Mesenchymal stem cell (in vitro differentiated cells and primary cell): ENCODE data around the gene TLX1.

Experiments
- DNase-seq: peaks from one replicate; pipeline ENCODE4 v3.0.0-alpha.2; 2013
- H2AFZ ChIP-seq: one replicate; pipeline ENCODE4 v1.6.1; 2013; ENCODE audit warnings: low read depth, mild to moderate bottlenecking, control low read depth, inconsistent platforms, low read length, moderate library complexity
- H2AK5ac ChIP-seq: 2 replicates; pipeline ENCODE4 v1.6.1; 2013; ENCODE audit warnings: low read length, moderate library complexity, mild to moderate bottlenecking, inconsistent platforms; ENCODE audit not compliant: severe bottlenecking
- H2BK120ac ChIP-seq: one replicate; pipeline ENCODE4 v1.6.1; 2013; ENCODE audit warnings: low read depth, mild to moderate bottlenecking, inconsistent platforms, low read length, moderate library complexity
- H2BK12ac ChIP-seq, 2 experiments: one replicate each; pipeline ENCODE4 v1.6.1; 2013; ENCODE audit warnings: inconsistent platforms in 2 of 2, low read length in 2 of 2, mild to moderate bottlenecking in 2 of 2, moderate library complexity in 2 of 2, control low read depth in 1 of 2
- H2BK15ac ChIP-seq: one replicate; pipeline ENCODE4 v1.6.1; 2013; ENCODE audit warnings: mild to moderate bottlenecking, low read depth, inconsistent platforms; ENCODE audit not compliant: poor library complexity, severe bottlenecking
- H2BK5ac ChIP-seq: 2 replicates; pipeline ENCODE4 v1.6.1; 2013; ENCODE audit warnings: low read depth, mild to moderate bottlenecking, low read length, control low read depth, inconsistent platforms; ENCODE audit not compliant: poor library complexity, severe bottlenecking
- H3K14ac ChIP-seq, 2 experiments: one replicate each; pipeline ENCODE4 v1.6.1; 2013; ENCODE audit warnings: inconsistent platforms in 2 of 2, low read length in 2 of 2, control low read depth in 1 of 2, mild to moderate bottlenecking in 1 of 2, moderate library complexity in 1 of 2
- H3K18ac ChIP-seq, 2 experiments: one replicate each; pipeline ENCODE4 v1.6.1; 2013; ENCODE audit warnings: inconsistent platforms in 2 of 2, low read length in 2 of 2, control low read depth in 1 of 2, low read depth in 1 of 2, mild to moderate bottlenecking in 1 of 2
- H3K23ac ChIP-seq, 2 experiments: one replicate each; pipeline ENCODE4 v1.6.1; 2013; ENCODE audit warnings: inconsistent platforms in 2 of 2, low read length in 2 of 2, mild to moderate bottlenecking in 2 of 2, moderate library complexity in 2 of 2, control low read depth in 1 of 2
- H3K27ac ChIP-seq: 2 replicates; pipeline ENCODE4 v1.5.1; 2013; ENCODE audit warnings: mild to moderate bottlenecking, moderate library complexity, low read length, control low read depth, inconsistent platforms; ENCODE audit not compliant: poor library complexity, severe bottlenecking
- H3K27me3 ChIP-seq, 2 experiments: 2 replicates each; pipeline versions ENCODE4 v1.6.1 to v1.7.0; 2013; ENCODE audit warnings: low read length in 2 of 2, mild to moderate bottlenecking in 2 of 2, moderate library complexity in 2 of 2, control low read depth in 1 of 2, inconsistent platforms in 1 of 2; ENCODE audit not compliant: control insufficient read depth in 1 of 2, insufficient read depth in 1 of 2
- H3K36me3 ChIP-seq, 2 experiments: 2 replicates each; pipeline versions ENCODE4 v1.6.1 to v1.7.0; 2013; ENCODE audit warnings: low read length in 2 of 2, control low read depth in 1 of 2, inconsistent platforms in 1 of 2, low read depth in 1 of 2, mild to moderate bottlenecking in 1 of 2; ENCODE audit not compliant: insufficient read depth in 2 of 2, control insufficient read depth in 1 of 2
- H3K4ac ChIP-seq, 2 experiments: one replicate each; pipeline ENCODE4 v1.6.1; 2013; ENCODE audit warnings: inconsistent platforms in 2 of 2, low read length in 2 of 2, mild to moderate bottlenecking in 2 of 2, moderate library complexity in 2 of 2, control low read depth in 1 of 2, low read depth in 1 of 2
- H3K4me1 ChIP-seq: 2 replicates; pipeline ENCODE4 v1.6.1; 2013; ENCODE audit warnings: low read depth, low read length, control low read depth; ENCODE audit not compliant: control insufficient read depth, insufficient read depth
- H3K4me2 ChIP-seq: 2 replicates; pipeline ENCODE4 v1.6.1; 2013; ENCODE audit warnings: low read length, mild to moderate bottlenecking, inconsistent platforms; ENCODE audit not compliant: poor library complexity, severe bottlenecking
- H3K4me3 ChIP-seq, 2 experiments: 2 replicates each; pipeline versions ENCODE4 v1.5.1 to v1.7.0; 2013; ENCODE audit warnings: low read length in 2 of 2, mild to moderate bottlenecking in 2 of 2, control low read depth in 1 of 2, low read depth in 1 of 2; ENCODE audit not compliant: insufficient read depth in 1 of 2
- H3K79me1 ChIP-seq: replicated peaks from 2 replicates; pipeline ENCODE4 v1.6.1; 2013; ENCODE audit warnings: mild to moderate bottlenecking, control low read depth, low read length, inconsistent platforms; ENCODE audit not compliant: poor library complexity, severe bottlenecking
- H3K9ac ChIP-seq: 2 replicates; pipeline ENCODE4 v1.7.0; 2013; ENCODE audit warnings: mild to moderate bottlenecking, low read length, moderate library complexity
- H3K9me3 ChIP-seq: 2 replicates; pipeline ENCODE4 v1.7.0; 2013; ENCODE audit warnings: mild to moderate bottlenecking, low read length; ENCODE audit not compliant: control insufficient read depth
- H4K8ac ChIP-seq: one replicate; pipeline ENCODE4 v1.6.1; 2013; ENCODE audit warnings: inconsistent platforms, mild to moderate bottlenecking, low read length, moderate library complexity
- H4K91ac ChIP-seq: one replicate; pipeline ENCODE4 v1.6.1; 2013; ENCODE audit warnings: mild to moderate bottlenecking, low read length, inconsistent platforms
- WGBS: methylation state at CpG from one replicate; pipeline ENCODE4 v1.1.7; 2013; ENCODE audit warnings: mixed read lengths; 5-methylcytosine and 5-hydroxymethylcytosine counted together

TLX1 gene

GRCh38 chr10:101097881-101098280, 33.2 kb upstream of the TLX1 start:
- Histone ChIP-seq H3K4ac (no peak overlapping the region), H3K36me3 (no peaks in the 10 kb centered on the region), H3K23ac (no peak overlapping the region), H3K9me3 (no peaks in the 10 kb centered on the region), H4K8ac (no peak overlapping the region), H3K4me2 (no peak overlapping the region), H4K91ac (no peak overlapping the region), H2BK120ac (no peak overlapping the region), H3K27ac (no peak overlapping the region), H3K4me1 (no peaks in the 10 kb centered on the region), H3K9ac (no peak overlapping the region), H2BK5ac (no peak overlapping the region), H3K18ac (no peak overlapping the region), H2BK15ac (no peak overlapping the region), H3K27me3 (peaks cover 70 to 94% of the 10 kb centered on the region in 2 experiments), H3K79me1 (no peaks in the 10 kb centered on the region), H2AK5ac (no peak overlapping the region), H2BK12ac (no peak overlapping the region), H3K4me3 (no peak overlapping the region), H3K14ac (no peak overlapping the region), H2AFZ (no peak overlapping the region)
- 18% methylated on average over 4 of the region's 4 CpGs for WGBS
- DNase-seq, result no peak

GRCh38 chr10:101099901-101100300, 31.2 kb upstream of the TLX1 start:
- Histone ChIP-seq H2BK12ac (no peak overlapping the region), H4K91ac (no peak overlapping the region), H2BK120ac (no peak overlapping the region), H3K4me1 (no peaks in the 10 kb centered on the region), H3K27me3 (peaks cover 63 to 94% of the 10 kb centered on the region in 2 experiments), H3K27ac (no peak overlapping the region), H2BK5ac (no peak overlapping the region), H4K8ac (no peak overlapping the region), H3K18ac (no peak overlapping the region), H2BK15ac (no peak overlapping the region), H3K79me1 (no peaks in the 10 kb centered on the region), H3K9ac (no peak overlapping the region), H3K14ac (no peak overlapping the region), H3K36me3 (no peaks in the 10 kb centered on the region), H2AFZ (no peak overlapping the region), H3K23ac (no peak overlapping the region), H3K4me2 (no peak overlapping the region), H2AK5ac (no peak overlapping the region), H3K4me3 (no peak overlapping the region), H3K4ac (no peak overlapping the region), H3K9me3 (no peaks in the 10 kb centered on the region)
- DNase-seq, result no peak
- 66% methylated on average over 6 of the region's 6 CpGs for WGBS

- Histone ChIP-seq H3K14ac (no peak overlapping the region), H3K4ac (no peak overlapping the region), H2BK120ac (no peak overlapping the region), H3K27me3 (peaks cover 58 to 92% of the 10 kb centered on the region in 2 experiments), H2BK15ac (no peak overlapping the region), H2BK12ac (no peak overlapping the region), H2AFZ (no peak overlapping the region), H3K4me1 (no peaks in the 10 kb centered on the region), H3K9ac (no peak overlapping the region), H3K36me3 (no peaks in the 10 kb centered on the region), H3K27ac (no peak overlapping the region), H3K79me1 (no peaks in the 10 kb centered on the region), H3K23ac (no peak overlapping the region), H2BK5ac (no peak overlapping the region), H3K9me3 (no peaks in the 10 kb centered on the region), H2AK5ac (no peak overlapping the region), H4K8ac (no peak overlapping the region), H4K91ac (no peak overlapping the region), H3K18ac (no peak overlapping the region), H3K4me2 (no peak overlapping the region), H3K4me3 (no peak overlapping the region)
- 72% methylated on average over 4 of the region's 4 CpGs for WGBS
- DNase-seq, result no peak
These were observed 29.7 kb upstream of the TLX1 start for GRCh38 chr10:101101372-101101881.

- H3K9ac ChIP-seq, result no peak overlapping the region
- H3K14ac ChIP-seq, result no peak overlapping the region
- no peak overlapping the region for H2BK120ac ChIP-seq
- 80% methylated on average over 2 of the region's 2 CpGs for WGBS
- no peak overlapping the region for H4K91ac ChIP-seq
- H3K27ac ChIP-seq, result no peak overlapping the region
- no peak overlapping the region for H2AFZ ChIP-seq
- H2BK15ac ChIP-seq, result no peak overlapping the region
- H2BK5ac ChIP-seq, result no peak overlapping the region
- H3K79me1 ChIP-seq, result no peaks in the 10 kb centered on the region
- no peak overlapping the region for H3K23ac ChIP-seq
- H3K4ac ChIP-seq, result no peak overlapping the region
- H3K36me3 ChIP-seq, result no peaks in the 10 kb centered on the region
- H3K18ac ChIP-seq, result no peak overlapping the region
- H2BK12ac ChIP-seq, result no peak overlapping the region
- no peak overlapping the region for H4K8ac ChIP-seq
- no peak overlapping the region for H2AK5ac ChIP-seq
- no peak for DNase-seq
- H3K9me3 ChIP-seq, result no peaks in the 10 kb centered on the region
- peaks cover under 1% of the 10 kb centered on the region for H3K4me1 ChIP-seq
- H3K4me2 ChIP-seq, result no peak overlapping the region
- H3K27me3 ChIP-seq, result peaks cover 66 to 93% of the 10 kb centered on the region in 2 experiments
- H3K4me3 ChIP-seq, result no peak overlapping the region
These were observed 27.7 kb upstream of the TLX1 start for GRCh38 chr10:101103430-101103829.
